Erythroblast (primary cell): Measurements from ENCODE around the gene EIPR1.

ENCODE experiments used
- GATA1 ChIP-seq: IDR thresholded peaks from 2 replicates; pipeline ENCODE4 v1.6.1; 2011; ENCODE audit warnings: low read depth, mild to moderate bottlenecking, control low read depth, low read length, moderate library complexity
- POLR2A ChIP-seq: IDR thresholded peaks from 2 replicates; pipeline ENCODE4 v1.6.1; 2011; ENCODE audit warnings: mild to moderate bottlenecking, low read length

- TF ChIP-seq POLR2A (no peak), GATA1 (no peak)
Observed at GRCh38 chr2:3289526-3289925, 88.1 kb downstream of the EIPR1 start.
